HepG2 (cell line): ENCODE data around the gene RNU4-1. TPM values are rescaled to one million over a fixed set of nuclear protein-coding genes. Genes with fewer than 3 reads are reported as not detected.

Experiments used
- ERF ChIP-seq: IDR thresholded peaks from 2 replicates; pipeline ENCODE4 v1.6.1; 2018; ENCODE audit warnings: missing biosample characterization, missing genetic modification reagents
- FOXM1 ChIP-seq: sonication (generic); formaldehyde crosslinking; IDR thresholded peaks from 2 replicates; pipeline ENCODE4 v1.5.0; 2020; ENCODE audit warnings: missing genetic modification reagents
- HNF4A ChIP-seq: sonication (generic); formaldehyde crosslinking; IDR thresholded peaks from 2 replicates; pipeline ENCODE4 v1.4.0; 2020; ENCODE audit warnings: missing genetic modification reagents
- HNF4G ChIP-seq, 2 experiments: sonication (generic) in 1 of 2; formaldehyde crosslinking in 1 of 2; IDR thresholded peaks; 2 replicates each; pipeline versions ENCODE4 v1.4.0 to v1.6.1; 2011 to 2020; ENCODE audit warnings: borderline replicate concordance in 2 of 2, low read depth in 2 of 2, mild to moderate bottlenecking in 2 of 2, low read length in 1 of 2, missing genetic modification reagents in 1 of 2, moderate library complexity in 1 of 2
- KLF6 ChIP-seq: IDR thresholded peaks from 2 replicates; pipeline ENCODE4 v1.8.0; 2016; ENCODE audit warnings: missing biosample characterization, missing genetic modification reagents
- MEIS1 ChIP-seq: sonication (generic); formaldehyde crosslinking; IDR thresholded peaks from 2 replicates; pipeline ENCODE4 v1.9.0; 2021; ENCODE audit warnings: mild to moderate bottlenecking, missing genetic modification reagents, moderate library complexity, borderline replicate concordance
- MLLT10 ChIP-seq: sonication (generic); formaldehyde crosslinking; IDR thresholded peaks from 2 replicates; pipeline ENCODE4 v1.4.0; 2020; ENCODE audit warnings: missing genetic modification reagents
- NFIB ChIP-seq: sonication (generic); formaldehyde crosslinking; IDR thresholded peaks from 2 replicates; pipeline ENCODE4 v1.9.0; 2021; ENCODE audit warnings: missing genetic modification reagents, mild to moderate bottlenecking, borderline replicate concordance
- REPIN1 ChIP-seq: sonication (generic); formaldehyde crosslinking; IDR thresholded peaks from 2 replicates; pipeline ENCODE4 v1.8.0; 2022; ENCODE audit warnings: missing genetic modification reagents, low read depth, mild to moderate bottlenecking, borderline replicate concordance
- SOX13 ChIP-seq, 3 experiments: fragments of 450-650 bp in 1 of 3; sonication (generic) in 1 of 3; formaldehyde crosslinking in 1 of 3; IDR thresholded peaks in 2 of 3; conservative IDR thresholded peaks in 1 of 3; 2 replicates each; pipeline versions ENCODE4 v1.5.0 to v1.6.1; 2016 to 2020; ENCODE audit warnings: antibody characterized with exemption in 1 of 3, mild to moderate bottlenecking in 1 of 3, missing compliant biosample characterization in 1 of 3, missing genetic modification reagents in 1 of 3, moderate library complexity in 1 of 3
- SP2 ChIP-seq: sonication (generic); formaldehyde crosslinking; IDR thresholded peaks from 2 replicates; pipeline ENCODE4 v1.5.1; 2020; ENCODE audit warnings: mild to moderate bottlenecking, missing genetic modification reagents
- SP5 ChIP-seq: IDR thresholded peaks from 2 replicates; pipeline ENCODE4 v1.6.1; 2016; ENCODE audit warnings: low read depth, borderline replicate concordance
- TAF15 ChIP-seq: fragments of 200-400 bp; formaldehyde crosslinking; IDR thresholded peaks from one replicate; pipeline ENCODE4 v1.6.1; 2018; ENCODE audit warnings: mild to moderate bottlenecking, low read depth, low read length; ENCODE audit not compliant: poor library complexity, severe bottlenecking
- U2AF1 ChIP-seq: fragments of 200-400 bp; formaldehyde crosslinking; optimal IDR thresholded peaks from 2 replicates; pipeline ENCODE3; 2017; ENCODE audit warnings: mild to moderate bottlenecking, low read depth, low read length
- ZBTB38 ChIP-seq: sonication (generic); formaldehyde crosslinking; IDR thresholded peaks from 2 replicates; pipeline ENCODE4 v1.5.1; 2020; ENCODE audit warnings: mild to moderate bottlenecking, missing genetic modification reagents
- ZNF430 ChIP-seq: sonication (generic); formaldehyde crosslinking; IDR thresholded peaks from 2 replicates; pipeline ENCODE4 v1.9.0; 2021; ENCODE audit warnings: mild to moderate bottlenecking, missing genetic modification reagents
- ZNF468 ChIP-seq: sonication (generic); formaldehyde crosslinking; IDR thresholded peaks from 2 replicates; pipeline ENCODE4 v1.8.0; 2022; ENCODE audit warnings: mild to moderate bottlenecking, moderate library complexity, missing genetic modification reagents
- ZNF530 ChIP-seq: sonication (generic); formaldehyde crosslinking; IDR thresholded peaks from 2 replicates; pipeline ENCODE4 v1.5.0; 2020; ENCODE audit warnings: low read depth, mild to moderate bottlenecking, missing genetic modification reagents
- ZNF660 ChIP-seq: sonication (generic); formaldehyde crosslinking; IDR thresholded peaks from 2 replicates; pipeline ENCODE4 v1.5.1; 2020; ENCODE audit warnings: mild to moderate bottlenecking, low read depth, missing genetic modification reagents, borderline replicate concordance
- ZNF678 ChIP-seq: sonication (generic); formaldehyde crosslinking; IDR thresholded peaks from 2 replicates; pipeline ENCODE4 v1.4.0; 2020; ENCODE audit warnings: mild to moderate bottlenecking, missing genetic modification reagents
- polyA plus RNA-seq, 8 experiments: library from polyadenylated mRNA; depleted of rRNA in 3 of 8; stranded (reverse) in 7 of 8; unstranded in 1 of 8; fragments of >200 nt; fragmentation: Illumina TruSeq in 4 of 8; extraction: Trizol in 4 of 8; gene quantifications; 2 replicates each; pipeline versions ENCODE4 v1.2.1 to v1.2.3, GENCODE V29; 2011 to 2016; ENCODE audit warnings: low read depth in 4 of 8, missing spikeins in 1 of 8, mixed read lengths in 1 of 8; ENCODE audit not compliant: insufficient read depth in 1 of 8
- total RNA-seq, 5 experiments: library from RNA; depleted of rRNA; stranded (reverse); fragments of >200 nt; fragmentation: Illumina TruSeq; extraction: Trizol; gene quantifications; 2 replicates each; pipeline ENCODE4 v1.2.3, GENCODE V29; 2016; ENCODE audit warnings: low read depth in 1 of 5
- TF ChIP-seq, protein P1 (sequence below): sonication (generic); formaldehyde crosslinking; IDR thresholded peaks from 2 replicates; pipeline ENCODE4 v1.4.0; 2020; ENCODE audit warnings: mild to moderate bottlenecking, missing genetic modification reagents
- TF ChIP-seq, protein P2 (sequence below): sonication (generic); formaldehyde crosslinking; IDR thresholded peaks from 2 replicates; pipeline ENCODE4 v1.5.1; 2020; ENCODE audit warnings: mild to moderate bottlenecking, missing genetic modification reagents, moderate library complexity

Gene RNU4-1
- total and polyA plus RNA-seq, 2 of the 13 experiments (the other 11 are each of a cell fraction or from before 2014, with no cell fraction given) = 7,407 TPM; not detected in 1

DNA sequence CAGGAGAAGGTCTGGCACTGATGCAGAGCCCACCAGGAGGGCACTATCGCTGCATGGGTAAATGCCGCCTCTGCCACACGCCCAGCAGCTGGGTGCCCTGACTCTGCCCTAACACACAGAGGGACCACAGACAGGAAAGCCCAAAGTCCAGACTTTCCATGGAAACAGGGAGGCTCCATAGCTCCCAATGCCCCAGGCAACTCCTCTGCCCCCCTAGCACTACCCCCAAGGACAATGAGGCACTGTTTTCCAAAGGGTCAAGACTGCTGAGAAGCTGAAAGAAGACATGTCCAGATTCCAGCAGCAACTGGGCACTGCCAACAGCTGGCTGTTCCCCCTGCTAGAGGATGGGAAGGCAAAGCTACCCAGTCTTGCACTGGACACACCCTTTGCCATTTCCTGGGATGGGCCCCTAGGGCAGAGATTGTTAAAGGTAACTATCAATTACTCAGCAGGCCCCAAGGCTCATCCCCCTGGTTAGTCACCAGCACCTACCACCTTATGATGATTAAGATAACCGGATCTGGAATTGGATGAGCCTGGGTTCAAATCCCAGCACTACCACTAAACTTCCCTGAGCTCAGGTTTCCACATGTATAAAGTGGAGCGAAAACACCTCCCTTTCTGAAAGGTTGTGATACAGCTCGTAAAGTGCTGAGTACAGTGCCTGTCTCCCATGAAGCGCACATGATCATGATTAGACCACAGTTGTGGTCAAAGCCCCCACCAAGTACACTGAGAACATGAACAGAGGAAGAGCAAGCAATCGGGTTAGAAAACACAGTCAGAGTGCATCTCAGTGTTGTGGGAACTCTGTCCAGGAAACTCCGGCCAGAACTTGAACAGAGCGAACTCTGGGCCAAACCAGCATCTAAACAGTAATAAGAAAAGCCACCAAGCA, 30.8 kb downstream of the RNU4-1 start (continued):
- TF ChIP-seq, protein P1, sequence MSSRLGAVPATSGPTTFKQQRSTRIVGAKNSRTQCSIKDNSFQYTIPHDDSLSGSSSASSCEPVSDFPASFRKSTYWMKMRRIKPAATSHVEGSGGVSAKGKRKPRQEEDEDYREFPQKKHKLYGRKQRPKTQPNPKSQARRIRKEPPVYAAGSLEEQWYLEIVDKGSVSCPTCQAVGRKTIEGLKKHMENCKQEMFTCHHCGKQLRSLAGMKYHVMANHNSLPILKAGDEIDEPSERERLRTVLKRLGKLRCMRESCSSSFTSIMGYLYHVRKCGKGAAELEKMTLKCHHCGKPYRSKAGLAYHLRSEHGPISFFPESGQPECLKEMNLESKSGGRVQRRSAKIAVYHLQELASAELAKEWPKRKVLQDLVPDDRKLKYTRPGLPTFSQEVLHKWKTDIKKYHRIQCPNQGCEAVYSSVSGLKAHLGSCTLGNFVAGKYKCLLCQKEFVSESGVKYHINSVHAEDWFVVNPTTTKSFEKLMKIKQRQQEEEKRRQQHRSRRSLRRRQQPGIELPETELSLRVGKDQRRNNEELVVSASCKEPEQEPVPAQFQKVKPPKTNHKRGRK (CRISPR knock-in tag) = no peak
- TF ChIP-seq ZBTB38 (CRISPR knock-in tag) (0 out of 2 replicates have a peak, but pooled peaks have one; percentile 46), ZNF468 (CRISPR knock-in tag) (no peak), SOX13 (IDR thresholded peaks at IDR 0.05) (no peak), SOX13 (CRISPR knock-in tag; conservative IDR thresholded peaks at IDR 0.05 in 1 of 2, IDR thresholded peaks at IDR 0.05 in 1 of 2) (no peak), TAF15 (no peak), ZNF530 (CRISPR knock-in tag) (no peak), ZNF430 (CRISPR knock-in tag) (0 out of 2 replicates have a peak, but pooled peaks have one; percentile 49), ERF (CRISPR knock-in tag) (no peak), FOXM1 (no peak), U2AF1 (no peak), HNF4A (CRISPR knock-in tag) (peak; percentile 48), SP5 (no peak), ZNF660 (CRISPR knock-in tag) (no peak), MLLT10 (CRISPR knock-in tag) (no peak), HNF4G (IDR thresholded peaks at IDR 0.05; ENCODE audit: borderline replicate concordance, low read depth, low read length) (0 out of 2 replicates have a peak, but pooled peaks have one; percentile 11), HNF4G (CRISPR knock-in tag; IDR thresholded peaks at IDR 0.05; ENCODE audit: borderline replicate concordance, low read depth) (no peak), KLF6 (CRISPR knock-in tag) (no peak), NFIB (no peak), MEIS1 (CRISPR knock-in tag) (no peak), REPIN1 (CRISPR knock-in tag) (no peak), SP2 (no peak), ZNF678 (CRISPR knock-in tag) (no peak)
- TF ChIP-seq, protein P2, sequence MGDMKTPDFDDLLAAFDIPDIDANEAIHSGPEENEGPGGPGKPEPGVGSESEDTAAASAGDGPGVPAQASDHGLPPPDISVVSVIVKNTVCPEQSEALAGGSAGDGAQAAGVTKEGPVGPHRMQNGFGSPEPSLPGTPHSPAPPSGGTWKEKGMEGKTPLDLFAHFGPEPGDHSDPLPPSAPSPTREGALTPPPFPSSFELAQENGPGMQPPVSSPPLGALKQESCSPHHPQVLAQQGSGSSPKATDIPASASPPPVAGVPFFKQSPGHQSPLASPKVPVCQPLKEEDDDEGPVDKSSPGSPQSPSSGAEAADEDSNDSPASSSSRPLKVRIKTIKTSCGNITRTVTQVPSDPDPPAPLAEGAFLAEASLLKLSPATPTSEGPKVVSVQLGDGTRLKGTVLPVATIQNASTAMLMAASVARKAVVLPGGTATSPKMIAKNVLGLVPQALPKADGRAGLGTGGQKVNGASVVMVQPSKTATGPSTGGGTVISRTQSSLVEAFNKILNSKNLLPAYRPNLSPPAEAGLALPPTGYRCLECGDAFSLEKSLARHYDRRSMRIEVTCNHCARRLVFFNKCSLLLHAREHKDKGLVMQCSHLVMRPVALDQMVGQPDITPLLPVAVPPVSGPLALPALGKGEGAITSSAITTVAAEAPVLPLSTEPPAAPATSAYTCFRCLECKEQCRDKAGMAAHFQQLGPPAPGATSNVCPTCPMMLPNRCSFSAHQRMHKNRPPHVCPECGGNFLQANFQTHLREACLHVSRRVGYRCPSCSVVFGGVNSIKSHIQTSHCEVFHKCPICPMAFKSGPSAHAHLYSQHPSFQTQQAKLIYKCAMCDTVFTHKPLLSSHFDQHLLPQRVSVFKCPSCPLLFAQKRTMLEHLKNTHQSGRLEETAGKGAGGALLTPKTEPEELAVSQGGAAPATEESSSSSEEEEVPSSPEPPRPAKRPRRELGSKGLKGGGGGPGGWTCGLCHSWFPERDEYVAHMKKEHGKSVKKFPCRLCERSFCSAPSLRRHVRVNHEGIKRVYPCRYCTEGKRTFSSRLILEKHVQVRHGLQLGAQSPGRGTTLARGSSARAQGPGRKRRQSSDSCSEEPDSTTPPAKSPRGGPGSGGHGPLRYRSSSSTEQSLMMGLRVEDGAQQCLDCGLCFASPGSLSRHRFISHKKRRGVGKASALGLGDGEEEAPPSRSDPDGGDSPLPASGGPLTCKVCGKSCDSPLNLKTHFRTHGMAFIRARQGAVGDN = peak; percentile 23; the same call in 1 of the 2 replicates
